H1 (cell line): ENCODE measurements around the gene CAMTA1. TPM values are rescaled to one million over a fixed set of nuclear protein-coding genes. Genes with fewer than 3 reads are reported as not detected.

Experiments used
- CTCF ChIA-PET: fragments of 300-600 bp; sonication (Branson Sonifier 250); formaldehyde crosslinking; loops from one replicate; lab custom pipeline; 2021; ENCODE audit not compliant: partially characterized antibody; lab: Charles Lee
- POLR2A ChIA-PET: fragments of 300-600 bp; sonication (Branson Sonifier 250); formaldehyde crosslinking; loops from one replicate; lab custom pipeline; 2021; ENCODE audit warnings: inconsistent platforms; ENCODE audit not compliant: partially characterized antibody; lab: Charles Lee
- DNase-seq, 2 experiments: peaks; one replicate each; pipeline versions ENCODE4 v3.0.0 to v3.0.0-alpha.2; 2010 to 2022; ENCODE audit warnings: low spot score in 2 of 2, low read depth in 1 of 2, mixed read lengths in 1 of 2
- FAIRE-seq: peaks from 2 replicates; lab custom pipeline; 2011; peaks lifted over from hg19 to GRCh38; lab: Jason Lieb, UNC
- H2AFZ ChIP-seq: 2 replicates; pipeline ENCODE4 v1.8.1; 2012; ENCODE audit warnings: low read length, inconsistent platforms
- H2AK5ac ChIP-seq: 2 replicates; pipeline ENCODE4 v1.6.1; 2013; ENCODE audit warnings: low read depth, low read length
- H2BK120ac ChIP-seq: replicated peaks from 2 replicates; pipeline ENCODE3; 2013; ENCODE audit warnings: low read depth, low read length, inconsistent platforms
- H2BK12ac ChIP-seq: 2 replicates; pipeline ENCODE4 v1.6.1; 2013; ENCODE audit warnings: low read depth, low read length
- H2BK15ac ChIP-seq: 2 replicates; pipeline ENCODE4 v1.6.1; 2013; ENCODE audit warnings: low read length
- H2BK20ac ChIP-seq: 2 replicates; pipeline ENCODE4 v1.6.1; 2013; ENCODE audit warnings: low read length
- H2BK5ac ChIP-seq: 2 replicates; pipeline ENCODE4 v1.6.1; 2013; ENCODE audit warnings: low read depth, low read length
- H3K14ac ChIP-seq: 2 replicates; pipeline ENCODE4 v1.6.1; 2013; ENCODE audit warnings: inconsistent platforms; ENCODE audit not compliant: insufficient read length
- H3K18ac ChIP-seq: 2 replicates; pipeline ENCODE4 v1.6.1; 2013; ENCODE audit warnings: low read length; ENCODE audit errors: extremely low read depth
- H3K23ac ChIP-seq: 2 replicates; pipeline ENCODE4 v1.6.1; 2013; ENCODE audit warnings: inconsistent platforms; ENCODE audit not compliant: insufficient read length
- H3K23me2 ChIP-seq: 2 replicates; pipeline ENCODE4 v1.6.1; 2013; ENCODE audit warnings: low read depth, low read length
- H3K27ac ChIP-seq: 2 replicates; pipeline ENCODE4 v1.6.1; 2011; ENCODE audit warnings: low read depth, low read length, inconsistent platforms
- H3K27me3 ChIP-seq, 4 experiments: replicated peaks in 1 of 4; 1 replicate in 1 of 4; 2 replicates in 3 of 4; pipeline versions ENCODE4 v1.6.1 to v1.8.1; 2011 to 2013; ENCODE audit warnings: low read length in 3 of 4, mild to moderate bottlenecking in 3 of 4, inconsistent platforms in 2 of 4, mixed read lengths in 2 of 4, moderate library complexity in 1 of 4; ENCODE audit not compliant: control insufficient read depth in 3 of 4, insufficient read depth in 3 of 4; ENCODE audit errors: extremely low read depth in 1 of 4
- H3K36me3 ChIP-seq, 4 experiments: 2 replicates each; pipeline versions ENCODE4 v1.6.1 to v1.8.1; 2011 to 2013; ENCODE audit warnings: mild to moderate bottlenecking in 4 of 4, low read length in 3 of 4, moderate library complexity in 2 of 4, control low read depth in 1 of 4, inconsistent platforms in 1 of 4; ENCODE audit not compliant: insufficient read depth in 4 of 4, control insufficient read depth in 2 of 4
- H3K4ac ChIP-seq: replicated peaks from 2 replicates; pipeline ENCODE3; 2013; ENCODE audit warnings: low read length, low read depth, mixed read lengths, inconsistent platforms; ENCODE audit not compliant: insufficient read length
- H3K4me1 ChIP-seq, 4 experiments: replicated peaks in 1 of 4; 1 replicate in 1 of 4; 2 replicates in 3 of 4; pipeline versions ENCODE4 v1.6.1 to v1.8.1; 2011 to 2013; ENCODE audit warnings: low read length in 3 of 4, inconsistent platforms in 2 of 4, mixed read lengths in 1 of 4; ENCODE audit not compliant: insufficient read depth in 4 of 4, control insufficient read depth in 3 of 4
- H3K4me2 ChIP-seq, 2 experiments: 2 replicates each; pipeline versions ENCODE4 v1.6.1 to v1.8.1; 2011 to 2013; ENCODE audit warnings: low read depth in 2 of 2, low read length in 2 of 2, control low read depth in 1 of 2, inconsistent platforms in 1 of 2, mild to moderate bottlenecking in 1 of 2; ENCODE audit not compliant: insufficient read depth in 1 of 2
- H3K4me3 ChIP-seq, 4 experiments: fragments of 200-600, 300-600 bp in 1 of 4; sonication (generic), shearing (Covaris generic), sonication (Bioruptor Twin) in 1 of 4; 2 replicates each; pipeline versions ENCODE4 v1.5.1 to v1.8.1; 2011 to 2016; ENCODE audit warnings: low read length in 4 of 4, low read depth in 3 of 4, control low read depth in 2 of 4, inconsistent platforms in 2 of 4, mild to moderate bottlenecking in 2 of 4, mixed read lengths in 1 of 4, moderate library complexity in 1 of 4; ENCODE audit not compliant: insufficient read depth in 2 of 4; ENCODE audit errors: extremely low read depth in 1 of 4
- H3K56ac ChIP-seq: replicated peaks from 2 replicates; pipeline ENCODE3; 2013; ENCODE audit warnings: low read depth, mild to moderate bottlenecking, mixed read lengths, low read length, inconsistent platforms; ENCODE audit not compliant: insufficient read length
- H3K79me1 ChIP-seq: 2 replicates; pipeline ENCODE4 v1.6.1; 2013; ENCODE audit warnings: low read depth, low read length, control low read depth
- H3K79me2 ChIP-seq, 2 experiments: 2 replicates each; pipeline versions ENCODE4 v1.6.1 to v1.8.1; 2012 to 2013; ENCODE audit warnings: low read length in 2 of 2, mild to moderate bottlenecking in 2 of 2, inconsistent platforms in 1 of 2; ENCODE audit not compliant: insufficient read depth in 2 of 2, control insufficient read depth in 1 of 2
- H3K9ac ChIP-seq, 4 experiments: replicated peaks in 1 of 4; 1 replicate in 1 of 4; 2 replicates in 3 of 4; pipeline versions ENCODE4 v1.6.1 to v1.8.1; 2011 to 2013; ENCODE audit warnings: low read depth in 3 of 4, low read length in 3 of 4, control low read depth in 2 of 4, mild to moderate bottlenecking in 2 of 4, moderate library complexity in 2 of 4, inconsistent platforms in 1 of 4; ENCODE audit errors: extremely low read depth in 1 of 4
- H3K9me3 ChIP-seq, 2 experiments: 2 replicates each; pipeline versions ENCODE4 v1.6.1 to v1.8.1; 2012 to 2013; ENCODE audit warnings: mild to moderate bottlenecking in 2 of 2, moderate library complexity in 2 of 2, control low read depth in 1 of 2, inconsistent platforms in 1 of 2, low read depth in 1 of 2, low read length in 1 of 2, mixed read lengths in 1 of 2; ENCODE audit not compliant: insufficient read depth in 2 of 2
- H4K20me1 ChIP-seq, 2 experiments: replicated peaks in 1 of 2; 2 replicates each; pipeline versions ENCODE3 to v1.8.1; 2011 to 2013; ENCODE audit warnings: inconsistent platforms in 2 of 2, low read length in 2 of 2, mild to moderate bottlenecking in 1 of 2; ENCODE audit not compliant: insufficient read depth in 2 of 2, control insufficient read depth in 1 of 2
- H4K5ac ChIP-seq: 2 replicates; pipeline ENCODE4 v1.6.1; 2013; ENCODE audit warnings: low read length, low read depth, mixed read lengths, inconsistent platforms; ENCODE audit not compliant: insufficient read length
- H4K8ac ChIP-seq: 2 replicates; pipeline ENCODE4 v1.8.0; 2013; ENCODE audit warnings: mild to moderate bottlenecking, moderate library complexity, low read length, inconsistent platforms; ENCODE audit not compliant: insufficient read depth; ENCODE audit errors: extremely low read depth
- H4K91ac ChIP-seq: replicated peaks from 2 replicates; pipeline ENCODE3; 2013; ENCODE audit warnings: low read length, mixed read lengths, inconsistent platforms; ENCODE audit not compliant: insufficient read length
- ATF2 ChIP-seq: IDR thresholded peaks from 2 replicates; pipeline ENCODE4 v1.6.1; 2012; ENCODE audit warnings: low read length, inconsistent platforms
- BRCA1 ChIP-seq: IDR thresholded peaks from 2 replicates; pipeline ENCODE4 v1.6.1; 2012; ENCODE audit warnings: low read depth, low read length, improper control_type of control experiment
- CBX8 ChIP-seq: fragments of 300-800, 300-1000 bp; sonication (generic); IDR thresholded peaks from 2 replicates; pipeline ENCODE4 v1.7.1; 2016; ENCODE audit warnings: low read depth, low read length, borderline replicate concordance
- CTCF ChIP-seq, 3 experiments: IDR thresholded peaks; 1 replicate in 2 of 3; 2 replicates in 1 of 3; pipeline versions ENCODE4 v1.5.1 to v1.6.1; 2011; ENCODE audit warnings: low read length in 3 of 3, mild to moderate bottlenecking in 3 of 3, inconsistent platforms in 2 of 3, low read depth in 1 of 3, moderate library complexity in 1 of 3; ENCODE audit not compliant: insufficient read depth in 1 of 3; ENCODE audit errors: control extremely low read depth in 1 of 3
- EGR1 ChIP-seq: IDR thresholded peaks from 2 replicates; pipeline ENCODE4 v1.6.1; 2011; ENCODE audit warnings: low read depth, low read length, borderline replicate concordance
- KDM1A ChIP-seq: fragments of 200-600, 300-600 bp; sonication (generic); IDR thresholded peaks from 2 replicates; pipeline ENCODE4 v1.7.1; 2016; ENCODE audit warnings: mild to moderate bottlenecking, low read length, borderline replicate concordance
- RFX5 ChIP-seq: IDR thresholded peaks from 2 replicates; pipeline ENCODE4 v1.6.1; 2011; ENCODE audit warnings: low read depth, low read length, improper control_type of control experiment, borderline replicate concordance
- SIX5 ChIP-seq: IDR thresholded peaks from 2 replicates; pipeline ENCODE4 v1.6.1; 2011; ENCODE audit warnings: mild to moderate bottlenecking, low read depth, low read length
- SP2 ChIP-seq: IDR thresholded peaks from 2 replicates; pipeline ENCODE4 v1.6.1; 2012; ENCODE audit warnings: mild to moderate bottlenecking, low read length, inconsistent platforms
- WGBS, 2 experiments: shearing (Covaris generic) in 1 of 2; methylation state at CpG; one replicate each; pipeline versions ENCODE4 v1.1.6 to v1.1.7; 2013 to 2015; ENCODE audit warnings: low lambda C conversion rate in 2 of 2, mixed read lengths in 2 of 2, inconsistent platforms in 1 of 2, low coverage in 1 of 2, missing lambda C conversion rate in 1 of 2; ENCODE audit not compliant: insufficient replicate concordance in 2 of 2, insufficient coverage in 1 of 2, insufficient read length in 1 of 2; ENCODE audit errors: extremely low coverage in 1 of 2, missing lambda C conversion rate in 1 of 2; 5-methylcytosine and 5-hydroxymethylcytosine counted together
- polyA plus RNA-seq, 7 experiments: library from polyadenylated mRNA; depleted of rRNA in 3 of 7; stranded (reverse) in 5 of 7; unstranded in 2 of 7; fragments of >200 nt in 5 of 7; fragments of 200-250 nt in 2 of 7; gene quantifications; 1 replicate in 5 of 7; 2 replicates in 1 of 7; 4 replicates in 1 of 7; pipeline versions ENCODE4 v1.2.1 to v1.2.3, GENCODE V29; 2011 to 2013; ENCODE audit warnings: missing spikeins in 2 of 7, mixed read lengths in 2 of 7
- total RNA-seq: library from RNA; stranded (reverse); fragmentation: NEBNext Ultra II Directional; extraction: Animal tissue kit (Norgen Biotek cat#: 25700); gene quantifications from 2 replicates; pipeline ENCODE4 v1.2.1, GENCODE V29; 2021

Gene CAMTA1
- total and polyA plus RNA-seq, 2 of the 8 experiments (the other 6 are each of a cell fraction or from before 2014, with no cell fraction given): 65.0 to 119 TPM

- Histone ChIP-seq H3K9me3 (no peaks in the 10 kb centered on the region), H2AK5ac (no peak overlapping the region), H2AFZ (no peak overlapping the region), H3K36me3 (peaks cover 0 to 4% (median 0%) of the 10 kb centered on the region in 4 experiments; a peak in 1 of 8 replicates), H3K23ac (no peak overlapping the region), H3K79me2 (peaks cover 8 to 95% of the 10 kb centered on the region in 2 experiments), H3K4me2 (no peak overlapping the region), H4K5ac (no peak overlapping the region), H3K27me3 (no peaks in the 10 kb centered on the region), H2BK120ac (no peak overlapping the region), H2BK20ac (no peak overlapping the region), H3K56ac (no peak overlapping the region), H3K27ac (no peak overlapping the region), H3K14ac (no peak overlapping the region), H4K8ac (no peak overlapping the region), H3K9ac (no peak overlapping the region), H2BK15ac (no peak overlapping the region), H3K18ac (no peak overlapping the region), H3K23me2 (no peaks in the 10 kb centered on the region), H3K4me3 (no peak overlapping the region), H3K4ac (no peak overlapping the region), H4K20me1 (peaks cover 13 to 24% of the 10 kb centered on the region in 2 experiments), H2BK12ac (no peak overlapping the region), H4K91ac (no peak overlapping the region), H3K4me1 (peaks cover 0 to 3% (median 1%) of the 10 kb centered on the region in 4 experiments; a peak in 3 of 7 replicates), H2BK5ac (no peak overlapping the region), H3K79me1 (peaks cover 3% of the 10 kb centered on the region; the same call in 1 of the 2 replicates)
- 98% methylated on average over 4 of the region's 4 CpGs; no CpG with 5 or more reads in 1 of the 2 experiments for WGBS, 2 experiments
- TF ChIP-seq KDM1A (no peak), BRCA1 (no peak), SP2 (no peak), EGR1 (no peak), RFX5 (no peak), SIX5 (no peak), ATF2 (no peak), CBX8 (no peak), CTCF (IDR thresholded peaks at IDR 0.05; ENCODE audit: control extremely low read depth in 1 of 3, insufficient read depth in 1 of 3, low read depth in 1 of 3, low read length in 3 of 3) (no peak)
- FAIRE-seq (no peak), DNase-seq (no peak)
- ChIA-PET POLR2A (no interaction called here), CTCF (interaction anchor here (0.6 to 1.1 kb wide), 2 partner anchors 91 to 419 kb away, joined by 3 to 4 read pairs; no protein-coding TSS in a partner anchor)
Observed at GRCh38 chr1:6799499-6799898, 14.2 kb downstream of the CAMTA1 start.
